GM19099 (cell line): ENCODE measurements around the gene TTC29.

Experiments used
- POLR2A ChIP-seq: IDR thresholded peaks from 3 replicates; pipeline ENCODE4 v1.6.1; 2011; ENCODE audit warnings: low read depth; ENCODE audit not compliant: insufficient read length; ENCODE audit errors: extremely low read depth

TTC29 gene

DNA sequence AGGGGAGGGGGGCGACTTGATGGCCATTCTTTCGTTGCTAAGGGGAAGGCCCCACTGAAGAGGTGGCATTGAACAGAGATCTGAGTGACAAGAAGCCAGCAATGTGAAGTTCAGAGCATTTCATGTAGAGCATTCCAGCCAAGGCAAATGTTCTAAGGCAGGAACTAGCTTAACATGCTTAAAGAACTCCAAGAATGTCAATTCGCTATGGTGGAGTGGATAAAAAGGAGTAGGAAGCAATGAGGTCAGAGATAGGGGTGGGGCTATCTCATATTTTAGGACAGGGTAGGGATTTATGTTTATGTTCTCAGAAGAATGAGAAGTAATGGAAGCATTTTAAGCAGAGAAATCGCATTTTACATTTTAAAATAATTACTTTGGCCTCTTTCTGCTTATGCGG, 130.9 kb downstream of the TTC29 start:
- no peak for TF ChIP-seq POLR2A

DNA sequence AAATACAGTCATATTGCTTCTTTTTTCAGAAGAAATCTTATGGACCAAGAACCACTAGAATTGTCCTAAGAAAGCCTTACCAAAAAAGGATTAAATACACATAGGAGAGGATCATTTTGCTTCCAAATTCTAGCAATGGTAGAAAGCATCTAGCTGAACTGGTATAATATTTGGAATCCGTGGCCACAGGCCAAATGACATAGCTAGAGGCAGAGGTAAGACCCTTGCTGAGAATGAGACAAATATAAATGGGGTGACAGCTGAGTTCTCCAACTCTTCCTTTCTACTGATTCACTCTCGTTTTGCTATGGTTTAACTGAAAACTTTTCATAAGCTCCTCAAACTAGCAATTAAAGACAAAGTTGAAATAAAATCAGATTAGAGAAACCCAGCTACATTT, 150.0 kb downstream of the TTC29 start:
- no peak for TF ChIP-seq POLR2A

DNA sequence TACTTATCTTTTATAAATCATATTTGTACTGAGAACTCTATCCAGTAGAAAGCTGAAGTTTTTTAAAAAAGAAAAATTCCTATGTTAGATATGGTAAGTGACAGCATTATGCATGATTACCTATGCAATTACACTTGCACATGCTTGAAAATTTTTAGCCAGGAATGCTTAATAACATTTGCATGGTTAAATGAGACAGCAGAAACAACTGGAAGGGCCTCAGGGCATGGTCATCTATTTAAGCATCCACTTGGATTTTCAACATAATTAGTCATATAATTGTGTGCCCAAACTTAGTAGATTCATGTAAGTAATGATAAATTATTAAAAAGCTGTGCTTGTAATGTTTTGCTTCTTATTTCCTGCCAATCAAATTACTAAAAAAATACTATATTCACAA, 151.9 kb downstream of the TTC29 start:
- no peak for TF ChIP-seq POLR2A

DNA sequence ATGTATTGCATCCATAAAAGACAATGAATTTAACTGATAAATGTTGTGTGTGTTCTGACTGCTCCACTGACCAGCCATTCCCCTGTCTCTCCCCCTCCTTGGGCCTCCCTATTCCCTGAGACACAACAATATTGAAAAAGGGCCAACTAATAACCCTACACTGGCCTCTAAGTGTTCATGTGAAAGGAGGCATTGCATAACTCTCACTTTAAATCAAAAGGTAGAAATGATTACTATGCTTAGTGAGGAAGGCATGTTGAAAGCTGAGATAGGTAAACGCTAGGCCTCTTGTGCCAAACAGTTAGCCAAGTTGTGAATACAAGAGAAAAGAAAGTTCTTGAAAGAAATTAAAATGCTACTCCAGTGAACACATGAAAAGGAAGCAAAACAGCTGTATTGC, 154.2 kb downstream of the TTC29 start:
- TF ChIP-seq POLR2A, result no peak

DNA sequence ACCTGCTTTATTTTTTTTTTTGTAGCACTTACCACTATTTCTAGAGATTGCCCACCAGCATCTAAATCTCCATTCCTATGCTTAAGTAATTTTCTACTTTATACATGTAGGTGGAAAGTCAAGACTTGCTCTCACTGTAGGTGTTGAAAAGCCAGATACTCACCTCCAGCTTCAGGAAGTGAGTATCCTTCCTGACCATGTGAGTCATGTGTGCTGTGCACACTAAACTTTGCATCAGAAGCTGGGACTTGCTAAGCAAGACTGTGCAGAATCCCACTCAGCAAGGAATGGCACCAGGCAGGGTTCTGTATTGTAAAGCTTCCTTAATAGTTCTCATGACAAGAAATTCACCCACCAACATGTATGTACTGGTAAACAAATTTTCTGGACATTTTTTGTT, 155.1 kb downstream of the TTC29 start:
- no peak for TF ChIP-seq POLR2A

DNA sequence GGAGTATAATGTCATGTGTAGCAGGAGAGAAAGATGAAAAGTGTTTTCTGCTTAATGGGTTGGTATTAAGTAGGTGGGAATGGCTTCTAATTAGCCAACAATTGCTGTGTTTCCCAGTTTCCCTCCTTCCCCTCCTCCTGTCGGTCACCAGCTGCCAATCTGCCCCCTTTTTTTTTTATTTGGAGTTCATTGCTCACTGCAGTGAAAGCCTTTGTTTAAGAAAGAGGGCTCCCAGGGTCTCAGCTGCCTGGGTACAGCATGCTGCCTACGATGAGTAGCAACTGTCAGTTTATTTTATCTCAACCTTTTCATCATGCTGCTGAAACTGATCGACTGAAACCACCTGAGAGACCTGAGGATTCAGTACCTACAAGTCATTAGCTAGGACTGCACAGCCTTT, 157.9 kb downstream of the TTC29 start:
- TF ChIP-seq POLR2A, result no peak

DNA sequence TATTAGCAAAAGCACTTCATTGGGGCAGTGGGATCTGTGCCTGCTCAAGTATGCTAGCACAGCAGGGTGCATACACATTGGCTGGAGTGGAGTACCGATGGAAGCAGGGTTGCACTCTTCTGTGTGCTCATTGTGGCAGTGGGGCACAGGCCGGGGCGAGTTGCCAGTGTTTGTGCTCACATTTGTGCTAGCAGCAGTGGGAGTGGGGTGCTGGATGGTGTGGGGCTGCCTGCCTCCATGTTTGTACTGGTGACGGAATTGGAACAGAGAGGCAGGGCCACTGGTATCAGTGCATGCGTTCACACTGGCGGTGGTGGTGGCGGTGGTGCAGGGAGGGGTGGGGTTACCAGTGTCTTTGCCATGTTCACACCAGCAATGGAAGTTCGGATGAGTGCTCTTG, 169.0 kb downstream of the TTC29 start:
- no peak for TF ChIP-seq POLR2A

DNA sequence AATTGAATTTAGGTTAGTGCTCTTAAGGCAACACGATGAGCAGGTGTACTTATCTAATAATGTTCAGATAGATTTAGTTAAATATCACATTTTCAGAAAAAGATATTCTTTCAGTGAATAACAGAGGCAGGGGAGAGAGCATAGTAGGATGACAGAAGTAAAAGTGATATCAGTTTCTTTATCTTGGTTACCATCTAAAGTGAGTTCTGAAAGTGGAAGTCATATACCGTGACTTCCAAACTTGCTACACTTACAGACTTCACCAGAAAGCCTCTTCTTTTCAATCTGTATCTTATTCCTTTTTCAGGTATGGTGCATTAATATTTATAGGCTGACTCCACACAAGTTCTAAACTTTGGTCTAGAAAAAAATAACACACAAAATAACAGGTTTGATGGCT, 182.1 kb downstream of the TTC29 start:
- no peak for TF ChIP-seq POLR2A

DNA sequence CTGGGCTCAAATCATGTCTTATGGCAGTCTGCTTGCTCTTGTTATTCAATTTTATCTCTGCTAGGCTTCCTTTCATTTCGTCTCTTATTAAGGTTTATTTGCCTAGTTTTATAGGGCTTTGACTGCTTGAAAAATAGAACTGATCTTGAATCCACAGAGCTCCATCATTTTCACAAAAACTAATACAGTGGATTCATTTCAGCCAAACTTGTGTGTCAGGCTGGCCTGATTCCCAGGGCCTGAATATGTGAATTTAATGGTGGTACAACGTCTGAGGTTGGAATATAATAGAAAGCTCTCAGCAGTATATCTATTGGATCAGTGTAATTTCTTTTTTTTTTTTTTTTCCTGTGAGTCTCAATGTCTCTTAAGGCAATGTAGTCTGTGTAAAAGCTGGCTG, 183.6 kb downstream of the TTC29 start:
- no peak for TF ChIP-seq POLR2A

DNA sequence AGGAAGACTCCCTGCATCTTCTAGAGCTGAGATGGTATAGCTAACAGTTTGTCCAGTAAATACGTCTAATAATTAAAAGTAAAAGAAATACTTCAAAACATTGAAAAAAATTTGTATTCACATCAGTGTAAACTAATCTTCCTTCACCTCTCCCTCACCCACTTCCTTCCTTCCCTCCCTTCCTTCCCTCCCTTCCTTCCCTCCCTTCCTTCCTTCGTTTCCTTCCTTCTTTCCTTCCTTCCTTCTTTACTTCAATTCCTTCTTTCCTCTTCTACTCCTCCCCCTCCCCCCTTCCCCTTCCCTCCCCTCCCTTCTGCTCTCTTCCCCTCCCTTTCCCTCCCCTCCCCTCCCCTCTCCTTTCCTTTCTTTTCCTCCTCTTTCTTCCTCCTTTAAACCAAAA, 203.2 kb downstream of the TTC29 start:
- no peak for TF ChIP-seq POLR2A

DNA sequence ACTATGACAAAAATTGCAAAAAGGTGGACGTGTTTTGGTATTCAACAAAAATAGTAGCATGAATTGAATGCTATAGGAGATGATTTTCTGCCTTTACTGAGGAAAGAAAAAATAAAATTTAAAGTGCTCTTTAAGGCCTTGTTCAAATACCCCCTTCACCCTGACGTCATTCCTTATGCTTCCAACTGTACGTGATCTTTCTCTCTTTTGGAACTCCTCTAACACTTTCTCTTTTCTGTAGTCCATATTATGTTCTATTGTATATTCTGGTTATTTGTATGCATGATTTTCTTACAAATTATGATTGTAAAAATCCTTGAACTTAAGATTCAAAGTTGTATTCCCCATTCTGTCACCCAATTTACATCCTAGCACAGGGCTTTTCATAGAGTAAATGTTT, 206.5 kb downstream of the TTC29 start:
- TF ChIP-seq POLR2A, result no peak

DNA sequence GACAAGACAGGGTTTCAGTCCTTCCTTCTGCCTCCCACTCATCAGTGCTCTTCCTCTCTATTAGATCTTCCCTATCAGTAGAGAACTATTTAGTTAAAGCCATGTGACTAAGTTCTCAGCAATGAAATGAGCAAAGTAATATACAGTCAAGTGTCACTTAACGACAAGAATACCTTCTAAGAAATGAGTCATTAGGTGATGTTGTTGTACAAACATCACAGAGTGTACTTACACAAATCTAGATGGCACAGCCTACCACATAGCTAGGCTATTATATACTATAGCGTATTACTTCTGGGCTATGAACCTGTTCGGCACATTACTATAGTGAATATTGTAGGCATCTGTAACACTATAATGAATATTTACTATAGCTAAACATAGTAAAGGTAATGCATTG, 235.7 kb downstream of the TTC29 start:
- TF ChIP-seq POLR2A, result no peak

DNA sequence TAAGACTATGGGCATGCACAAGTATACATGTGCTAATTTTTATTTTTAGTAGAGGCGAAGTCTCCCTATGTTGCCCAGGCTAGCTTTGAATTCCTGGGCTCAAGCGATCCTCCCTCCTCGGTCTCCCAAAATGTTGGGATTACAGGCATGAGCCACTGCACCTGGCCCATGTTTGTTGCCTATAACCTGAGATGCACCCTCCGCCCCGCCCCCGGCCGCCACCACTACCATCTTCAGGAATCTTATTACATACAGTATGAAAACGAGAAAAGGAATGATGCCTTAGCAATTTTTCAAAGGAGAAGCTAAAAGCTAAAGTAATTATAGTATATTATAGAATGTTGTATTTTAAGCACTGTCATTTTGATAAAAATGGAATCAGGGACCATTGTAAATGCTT, 245.8 kb downstream of the TTC29 start:
- no peak for TF ChIP-seq POLR2A

DNA sequence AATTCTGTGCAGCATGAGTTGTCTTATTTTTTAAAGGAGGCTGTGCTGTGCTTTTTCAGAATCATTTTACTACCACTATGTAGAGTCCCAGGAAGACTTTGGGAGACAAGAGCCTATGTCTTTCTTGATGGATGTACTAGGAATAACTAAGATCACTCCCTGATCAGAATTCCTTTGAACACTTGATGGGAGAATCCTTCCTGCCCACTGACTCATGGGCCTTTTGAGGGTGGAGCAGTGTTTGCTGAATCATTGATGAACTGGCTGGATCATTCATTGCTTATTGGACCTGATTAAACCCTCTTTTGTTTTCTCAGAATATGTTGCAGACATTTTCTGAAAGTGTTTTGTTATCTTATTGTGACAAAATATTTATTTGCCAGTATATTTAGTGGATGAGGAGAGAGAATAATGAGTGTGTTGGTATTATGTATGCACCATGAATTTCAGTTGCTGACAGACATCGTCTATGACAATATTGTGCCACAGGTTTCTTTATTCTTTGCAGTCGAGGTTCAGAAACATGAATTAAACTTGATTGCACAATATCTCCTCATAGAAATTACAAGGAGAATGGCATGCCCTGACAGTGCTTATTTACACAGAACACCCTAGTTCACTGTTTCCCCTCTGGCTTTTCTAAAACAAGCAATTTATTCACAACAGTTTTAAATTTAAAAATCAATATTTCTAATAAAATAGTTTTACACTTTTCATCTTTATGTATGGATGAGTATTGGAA, 270.7 kb downstream of the TTC29 start:
- no peak for TF ChIP-seq POLR2A

DNA sequence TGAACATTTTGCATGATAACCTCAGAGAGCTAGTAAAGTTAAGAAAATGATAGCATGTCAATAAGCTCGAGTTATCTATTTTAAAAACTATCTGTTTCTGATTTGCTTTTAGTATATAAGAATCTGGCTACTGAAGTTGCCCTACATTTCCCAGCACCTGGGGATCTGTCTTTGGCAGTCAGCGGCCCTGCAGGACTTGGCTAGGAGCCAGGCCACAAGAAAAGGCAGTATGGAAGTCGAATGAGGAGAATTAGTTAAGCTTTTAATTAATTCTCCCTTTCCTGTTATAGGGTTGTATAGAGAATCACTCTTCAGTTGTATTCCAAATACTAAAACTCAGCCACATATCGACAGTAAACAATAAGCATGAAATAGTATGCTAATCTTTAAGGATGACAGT, 284.3 kb downstream of the TTC29 start:
- TF ChIP-seq POLR2A, result no peak
